ENCODE results near the gene TRPT1. TPM values are rescaled to one million over a fixed set of nuclear protein-coding genes. Genes with fewer than 3 reads are reported as not detected.

The TRPT1 gene
- total RNA-seq, 1 donor from 2014 or later, result 43.2 TPM

GRCh38 chr11:64223001-64223651 lies 2.9 kb downstream of the TRPT1 start:
- no peak overlapping the region for H3K4me3 Mint-ChIP-seq
- no peaks in the 10 kb centered on the region for H3K36me3 Mint-ChIP-seq (ENCODE audit: low read depth)
- TF ChIP-seq CTCF (conservative IDR thresholded peaks at IDR 0.05), result no peak
- no peaks in the 10 kb centered on the region for H3K9me3 Mint-ChIP-seq
- H3K27ac Mint-ChIP-seq (ENCODE audit: unreplicated experiment), result no peak overlapping the region
- no peaks in the 10 kb centered on the region for H3K27me3 Mint-ChIP-seq (ENCODE audit: low read depth)
- DNase-seq (ENCODE audit: low read depth, low spot score), result no peak
- H3K4me1 Mint-ChIP-seq, result peaks cover 17% of the 10 kb centered on the region

GRCh38 chr11:64222651-64223000 lies 3.4 kb downstream of the TRPT1 start:
- H3K27ac Mint-ChIP-seq (ENCODE audit: unreplicated experiment), result no peak overlapping the region
- no peak overlapping the region for H3K4me3 Mint-ChIP-seq
- H3K36me3 Mint-ChIP-seq (ENCODE audit: low read depth), result no peaks in the 10 kb centered on the region
- TF ChIP-seq CTCF (conservative IDR thresholded peaks at IDR 0.05), result no peak
- no peaks in the 10 kb centered on the region for H3K9me3 Mint-ChIP-seq
- peaks cover 17% of the 10 kb centered on the region for H3K4me1 Mint-ChIP-seq
- H3K27me3 Mint-ChIP-seq (ENCODE audit: low read depth), result no peaks in the 10 kb centered on the region
- no peak for DNase-seq (ENCODE audit: low read depth, low spot score)

- Mint-ChIP-seq H3K4me1 (peaks cover 9% of the 10 kb centered on the region), H3K27ac (ENCODE audit: unreplicated experiment) (no peak overlapping the region), H3K27me3 (ENCODE audit: low read depth) (no peaks in the 10 kb centered on the region), H3K4me3 (no peak overlapping the region), H3K9me3 (no peaks in the 10 kb centered on the region), H3K36me3 (ENCODE audit: low read depth) (no peaks in the 10 kb centered on the region)
- no peak for TF ChIP-seq CTCF (conservative IDR thresholded peaks at IDR 0.05)
- no peak for DNase-seq (ENCODE audit: low read depth, low spot score)
Measured at GRCh38 chr11:64220798-64221197, 5.2 kb downstream of the TRPT1 start.

- H3K4me3 Mint-ChIP-seq, result no peak overlapping the region
- TF ChIP-seq CTCF (conservative IDR thresholded peaks at IDR 0.05), result no peak
- no peaks in the 10 kb centered on the region for H3K36me3 Mint-ChIP-seq (ENCODE audit: low read depth)
- no peaks in the 10 kb centered on the region for H3K9me3 Mint-ChIP-seq
- no peaks in the 10 kb centered on the region for H3K27me3 Mint-ChIP-seq (ENCODE audit: low read depth)
- peaks cover 4% of the 10 kb centered on the region for H3K4me1 Mint-ChIP-seq
- no peak for DNase-seq (ENCODE audit: low read depth, low spot score)
- no peak overlapping the region for H3K27ac Mint-ChIP-seq (ENCODE audit: unreplicated experiment)
Measured at GRCh38 chr11:64220271-64220670, 5.7 kb downstream of the TRPT1 start.

GRCh38 chr11:64219755-64220154 lies 6.2 kb downstream of the TRPT1 start:
- Mint-ChIP-seq H3K9me3 (no peaks in the 10 kb centered on the region), H3K4me1 (no peaks in the 10 kb centered on the region), H3K4me3 (no peak overlapping the region), H3K27ac (ENCODE audit: unreplicated experiment) (no peak overlapping the region), H3K27me3 (ENCODE audit: low read depth) (no peaks in the 10 kb centered on the region), H3K36me3 (ENCODE audit: low read depth) (peaks cover 4% of the 10 kb centered on the region)
- DNase-seq (ENCODE audit: low read depth, low spot score), result no peak
- no peak for TF ChIP-seq CTCF (conservative IDR thresholded peaks at IDR 0.05)

GRCh38 chr11:64219354-64219684 lies 6.7 kb downstream of the TRPT1 start:
- no peak for DNase-seq (ENCODE audit: low read depth, low spot score)
- Mint-ChIP-seq H3K4me1 (no peaks in the 10 kb centered on the region), H3K36me3 (ENCODE audit: low read depth) (peaks cover 4% of the 10 kb centered on the region), H3K4me3 (no peak overlapping the region), H3K27me3 (ENCODE audit: low read depth) (no peaks in the 10 kb centered on the region), H3K27ac (ENCODE audit: unreplicated experiment) (no peak overlapping the region), H3K9me3 (no peaks in the 10 kb centered on the region)
- TF ChIP-seq CTCF (conservative IDR thresholded peaks at IDR 0.05), result no peak
